Mammary epithelial cell (primary cell): ENCODE measurements around the gene MGAT5.

Source experiments
- EZH2 ChIP-seq: IDR thresholded peaks from 2 replicates; pipeline ENCODE4 v1.6.1; 2012; ENCODE audit warnings: low read length, inconsistent platforms, borderline replicate concordance
- TF ChIP-seq, protein P1 (sequence below), 2 donors: IDR thresholded peaks in 1 of 2; conservative IDR thresholded peaks in 1 of 2; 2 replicates each; pipeline ENCODE4 v1.5.1; 2011 to 2012; ENCODE audit warnings: inconsistent platforms in 2 of 2, low read length in 2 of 2, mild to moderate bottlenecking in 2 of 2, control low read depth in 1 of 2, low read depth in 1 of 2; ENCODE audit not compliant: insufficient read depth in 1 of 2; ENCODE audit errors: extremely low read depth in 1 of 2

DNA sequence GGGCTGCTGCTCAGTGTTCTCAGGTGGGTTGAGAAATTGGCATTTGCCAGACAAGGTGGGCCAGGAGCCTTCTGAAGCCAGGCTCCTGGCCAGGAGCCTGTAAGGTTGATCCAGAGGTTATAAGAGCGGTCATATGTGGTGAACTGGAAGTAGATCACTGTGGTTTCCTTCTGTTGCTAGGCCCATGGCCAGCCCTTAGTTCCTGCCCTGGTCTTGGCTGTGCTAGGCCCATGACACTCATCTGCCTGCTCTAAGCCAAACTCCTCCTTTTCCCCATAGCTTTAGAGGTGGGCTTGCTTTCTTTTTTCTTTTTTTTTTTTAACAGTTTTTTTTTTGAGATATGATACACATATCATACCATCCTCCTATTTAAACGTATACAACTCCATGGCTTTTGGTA, 5.0 kb upstream of the MGAT5 start:
- TF ChIP-seq, protein P1, sequence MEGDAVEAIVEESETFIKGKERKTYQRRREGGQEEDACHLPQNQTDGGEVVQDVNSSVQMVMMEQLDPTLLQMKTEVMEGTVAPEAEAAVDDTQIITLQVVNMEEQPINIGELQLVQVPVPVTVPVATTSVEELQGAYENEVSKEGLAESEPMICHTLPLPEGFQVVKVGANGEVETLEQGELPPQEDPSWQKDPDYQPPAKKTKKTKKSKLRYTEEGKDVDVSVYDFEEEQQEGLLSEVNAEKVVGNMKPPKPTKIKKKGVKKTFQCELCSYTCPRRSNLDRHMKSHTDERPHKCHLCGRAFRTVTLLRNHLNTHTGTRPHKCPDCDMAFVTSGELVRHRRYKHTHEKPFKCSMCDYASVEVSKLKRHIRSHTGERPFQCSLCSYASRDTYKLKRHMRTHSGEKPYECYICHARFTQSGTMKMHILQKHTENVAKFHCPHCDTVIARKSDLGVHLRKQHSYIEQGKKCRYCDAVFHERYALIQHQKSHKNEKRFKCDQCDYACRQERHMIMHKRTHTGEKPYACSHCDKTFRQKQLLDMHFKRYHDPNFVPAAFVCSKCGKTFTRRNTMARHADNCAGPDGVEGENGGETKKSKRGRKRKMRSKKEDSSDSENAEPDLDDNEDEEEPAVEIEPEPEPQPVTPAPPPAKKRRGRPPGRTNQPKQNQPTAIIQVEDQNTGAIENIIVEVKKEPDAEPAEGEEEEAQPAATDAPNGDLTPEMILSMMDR (conservative IDR thresholded peaks at IDR 0.05 in 1 of 2, IDR thresholded peaks at IDR 0.05 in 1 of 2; ENCODE audit: extremely low read depth in 1 of 2, insufficient read depth in 1 of 2, low read depth in 1 of 2, low read length in 2 of 2), result no peak
- no peak for TF ChIP-seq EZH2
